GM19438 (cell line): ENCODE measurements around the gene DHDH.
"Not testable (repeated sequence)": the region's sequence is repeated elsewhere in the genome, so short reads cannot be mapped to it uniquely, and the experiment has no call there.

Experiments used
- ATAC-seq: cut with Tn5 transposase; IDR thresholded peaks from one replicate; pipeline ENCODE4 v1.9.1; 2021; ENCODE audit warnings: low read depth; ENCODE audit not compliant: unreplicated experiment

DHDH gene

GRCh38 chr19:48914181-48914580 is 19.3 kb upstream of the DHDH start:
- ATAC-seq, result no peak

GRCh38 chr19:48915757-48916156 is 17.7 kb upstream of the DHDH start:
- no peak for ATAC-seq

- no peak for ATAC-seq
Observed at GRCh38 chr19:48918071-48918470, 15.4 kb upstream of the DHDH start.

- no peak for ATAC-seq
Observed at GRCh38 chr19:48918801-48919247, 14.7 kb upstream of the DHDH start.

- not testable (repeated sequence) for ATAC-seq
Observed at GRCh38 chr19:48919271-48919670, 14.2 kb upstream of the DHDH start.

GRCh38 chr19:48920949-48921348 is 12.6 kb upstream of the DHDH start:
- ATAC-seq, result no peak

GRCh38 chr19:48921721-48922500 is 11.6 kb upstream of the DHDH start:
- ATAC-seq, result no peak

- ATAC-seq, result no peak
Observed at GRCh38 chr19:48922548-48923490, 10.7 kb upstream of the DHDH start.

- ATAC-seq, result no peak
Observed at GRCh38 chr19:48925240-48925843, 8.2 kb upstream of the DHDH start.

GRCh38 chr19:48925890-48926289 is 7.6 kb upstream of the DHDH start:
- ATAC-seq, result not testable (repeated sequence)

- ATAC-seq, result no peak
Observed at GRCh38 chr19:48926909-48927308, 6.6 kb upstream of the DHDH start.

GRCh38 chr19:48927692-48928091 is 5.8 kb upstream of the DHDH start:
- ATAC-seq, result not testable (repeated sequence)

- no peak for ATAC-seq
Observed at GRCh38 chr19:48928164-48929025, 5.1 kb upstream of the DHDH start.

- no peak for ATAC-seq
Observed at GRCh38 chr19:48934837-48935236, 1.3 kb downstream of the DHDH start.

GRCh38 chr19:48935864-48936263 is 2.4 kb downstream of the DHDH start:
- no peak for ATAC-seq

GRCh38 chr19:48938256-48938655 is 4.8 kb downstream of the DHDH start:
- ATAC-seq, result no peak

- ATAC-seq, result no peak
Observed at GRCh38 chr19:48940902-48941301, 7.4 kb downstream of the DHDH start.

GRCh38 chr19:48943081-48943480 is 9.6 kb downstream of the DHDH start:
- ATAC-seq, result no peak

- ATAC-seq, result no peak
Observed at GRCh38 chr19:48945415-48945814, 11.9 kb downstream of the DHDH start.

GRCh38 chr19:48945817-48946216 is 12.3 kb downstream of the DHDH start:
- ATAC-seq, result no peak
